SKM-1 treated with dmso at 0.1 percent for 144 hours (cell line): Measurements from ENCODE around the gene IQCE.

ENCODE experiments used
- DNase-seq: peaks from one replicate; lab custom pipeline; 2025; ENCODE audit not compliant: unreplicated experiment; lab: John Stamatoyannopoulos, UW

The IQCE gene

DNA sequence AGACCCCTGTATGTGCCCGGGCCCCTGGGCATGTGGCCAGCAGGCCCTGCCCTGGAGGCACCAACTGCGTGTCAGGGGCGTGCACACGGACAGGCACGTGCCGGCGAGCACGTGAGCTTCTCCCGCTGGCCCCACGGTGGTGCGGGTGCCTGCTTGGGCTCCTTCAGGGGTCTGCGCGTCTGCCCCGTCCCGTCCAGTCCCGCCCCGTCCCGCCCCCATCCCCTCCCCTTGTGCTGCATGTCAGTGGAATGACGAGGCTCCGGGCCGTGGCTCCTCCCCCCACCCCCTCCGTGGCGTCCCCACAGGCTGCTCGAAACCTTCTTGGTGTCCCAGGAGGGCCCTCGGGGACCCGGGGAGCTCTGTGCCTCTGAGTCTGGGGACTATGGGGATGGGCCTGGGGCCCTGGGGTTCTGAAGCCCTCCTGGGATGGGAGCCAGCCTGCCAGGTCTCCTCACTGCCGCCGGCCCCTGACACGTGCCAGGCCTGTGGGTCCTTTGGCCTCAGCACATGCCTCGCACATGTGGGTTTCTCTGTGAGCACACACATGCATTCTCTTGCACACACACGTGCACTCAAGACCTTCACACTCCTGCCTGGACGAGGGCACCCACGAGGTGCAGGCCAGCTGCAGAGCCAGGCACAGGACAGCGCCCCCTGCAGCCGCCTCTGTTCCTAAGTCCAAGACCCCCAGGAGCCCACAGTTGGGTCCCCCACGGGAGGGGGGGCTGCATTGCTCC lies 101.7 kb downstream of the IQCE start:
- DNase-seq: no peak

GRCh38 chr7:2661096-2661449 lies 102.3 kb downstream of the IQCE start:
- DNase-seq: no peak

GRCh38 chr7:2661602-2662272 lies 103.0 kb downstream of the IQCE start:
- no peak for DNase-seq

GRCh38 chr7:2662273-2663120 lies 103.7 kb downstream of the IQCE start:
- no peak for DNase-seq

- no peak for DNase-seq
These were observed 104.5 kb downstream of the IQCE start for GRCh38 chr7:2663121-2663886.

DNA sequence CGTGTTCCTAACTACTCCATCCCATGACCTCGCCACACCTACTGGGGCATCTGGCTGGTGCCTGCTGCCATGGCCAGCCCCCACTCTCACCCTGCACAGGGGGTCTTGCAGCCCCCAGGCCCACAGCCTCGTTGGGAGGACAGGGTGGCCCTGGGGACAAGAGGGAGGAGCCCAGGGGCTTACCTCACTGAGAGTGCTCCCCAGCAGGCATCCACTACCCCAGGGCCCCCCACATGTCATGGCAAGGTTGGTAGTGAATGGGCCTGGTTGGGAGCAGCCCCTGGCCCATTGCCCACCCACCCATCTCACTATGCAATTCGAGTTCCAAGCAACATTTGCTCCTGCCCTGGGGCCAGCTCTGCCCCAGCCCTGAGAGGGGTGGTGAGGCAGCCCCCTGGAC lies 105.2 kb downstream of the IQCE start:
- DNase-seq: no peak
